Smooth muscle cell (in vitro differentiated cells): ENCODE results near the gene ABHD8. TPM values are rescaled to one million over a fixed set of nuclear protein-coding genes. Genes with fewer than 3 reads are reported as not detected.

Experiments
- DNase-seq: peaks from one replicate; lab custom pipeline; 2025; ENCODE audit not compliant: unreplicated experiment; lab: John Stamatoyannopoulos, UW
- H2AFZ ChIP-seq: fragments of 200-600 bp; sonication (generic); 2 replicates; pipeline ENCODE4 v1.6.0; 2016; ENCODE audit warnings: antibody characterized with exemption, low read depth, mild to moderate bottlenecking
- H3F3A ChIP-seq: fragments of 200-600 bp; sonication (generic); 2 replicates; pipeline ENCODE4 v1.6.0; 2017; ENCODE audit warnings: antibody characterized with exemption, low read depth
- H3K27ac ChIP-seq: fragments of 200-600 bp; sonication (generic); 2 replicates; pipeline ENCODE4 v1.5.1; 2016; ENCODE audit warnings: low read depth, mild to moderate bottlenecking
- H3K27me3 ChIP-seq: fragments of 200-600 bp; sonication (generic); 2 replicates; pipeline ENCODE4 v1.6.1; 2016; ENCODE audit warnings: low read depth, mild to moderate bottlenecking
- H3K36me3 ChIP-seq: fragments of 200-600 bp; sonication (generic); 2 replicates; pipeline ENCODE4 v1.5.1; 2016; ENCODE audit warnings: low read depth
- H3K4me1 ChIP-seq: fragments of 200-600 bp; sonication (generic); 2 replicates; pipeline ENCODE4 v1.5.1; 2016; ENCODE audit warnings: low read depth
- H3K4me2 ChIP-seq: fragments of 200-600 bp; sonication (generic); 2 replicates; pipeline ENCODE4 v1.6.0; 2016; ENCODE audit warnings: mild to moderate bottlenecking
- H3K4me3 ChIP-seq: fragments of 200-600 bp; sonication (generic); 2 replicates; pipeline ENCODE4 v1.5.1; 2016; ENCODE audit warnings: mild to moderate bottlenecking
- H3K79me2 ChIP-seq: fragments of 200-600 bp; sonication (generic); 2 replicates; pipeline ENCODE4 v1.6.0; 2016; ENCODE audit warnings: low read depth, mild to moderate bottlenecking
- H3K9ac ChIP-seq: fragments of 200-600 bp; sonication (generic); 2 replicates; pipeline ENCODE4 v1.6.0; 2016; ENCODE audit warnings: low read depth
- H3K9me3 ChIP-seq: fragments of 200-600 bp; sonication (generic); replicated peaks from 2 replicates; pipeline ENCODE4 v1.5.1; 2016; ENCODE audit warnings: low read depth
- H4K20me1 ChIP-seq: fragments of 200-600 bp; sonication (generic); 2 replicates; pipeline ENCODE4 v1.6.0; 2016; ENCODE audit warnings: low read depth
- CTCF ChIP-seq: fragments of 200-600 bp; sonication (generic); IDR thresholded peaks from 2 replicates; pipeline ENCODE4 v1.5.1; 2017; ENCODE audit warnings: borderline replicate concordance, mild to moderate bottlenecking, antibody characterized with exemption; ENCODE audit not compliant: insufficient read depth, poor library complexity, severe bottlenecking
- WGBS: methylation state at CpG from one replicate; pipeline ENCODE4 v1.1.7; 2016; ENCODE audit warnings: low lambda C conversion rate; 5-methylcytosine and 5-hydroxymethylcytosine counted together
- polyA plus RNA-seq: library from polyadenylated mRNA; unstranded; fragments of >200 nt; fragmentation: Nextera tagmentation; extraction: Ambion mirVana; gene quantifications from 2 replicates; pipeline ENCODE4 v1.2.1, GENCODE V29; 2016
- total RNA-seq: library from RNA; depleted of rRNA; stranded (reverse); fragments of >200 nt; gene quantifications from 2 replicates; pipeline ENCODE4 v1.2.3, GENCODE V29; 2014

ABHD8 gene
- total and polyA plus RNA-seq, 2 experiments from 2014 or later, result 9.2 to 15.1 TPM

- Histone ChIP-seq H3K9me3 (no peaks in the 10 kb centered on the region), H3K4me1 (peaks cover 4% of the 10 kb centered on the region), H3K9ac (no peak overlapping the region), H3F3A (no peaks in the 10 kb centered on the region), H3K4me2 (peak overlapping the region; percentile 23), H3K4me3 (no peak overlapping the region), H2AFZ (no peak overlapping the region), H3K27ac (peak overlapping the region; percentile 51), H4K20me1 (no peaks in the 10 kb centered on the region), H3K36me3 (no peaks in the 10 kb centered on the region), H3K79me2 (peaks cover 6% of the 10 kb centered on the region), H3K27me3 (no peaks in the 10 kb centered on the region)
- 89% methylated on average over 12 of the region's 12 CpGs for WGBS
- DNase-seq, result no peak
- TF ChIP-seq CTCF, result no peak
Observed at GRCh38 chr19:17266589-17266974, 36.6 kb downstream of the ABHD8 start.

- Histone ChIP-seq H3F3A (no peaks in the 10 kb centered on the region), H3K36me3 (no peaks in the 10 kb centered on the region), H3K4me2 (no peak overlapping the region), H4K20me1 (no peaks in the 10 kb centered on the region), H2AFZ (no peak overlapping the region), H3K9me3 (no peaks in the 10 kb centered on the region), H3K27ac (peak overlapping the region; percentile 51), H3K4me1 (peaks cover 4% of the 10 kb centered on the region), H3K27me3 (no peaks in the 10 kb centered on the region), H3K79me2 (peaks cover 6% of the 10 kb centered on the region), H3K9ac (no peak overlapping the region), H3K4me3 (no peak overlapping the region)
- 82% methylated on average over 7 of the region's 7 CpGs for WGBS
- no peak for DNase-seq
- TF ChIP-seq CTCF, result no peak
Observed at GRCh38 chr19:17266026-17266425, 37.2 kb downstream of the ABHD8 start.

DNA sequence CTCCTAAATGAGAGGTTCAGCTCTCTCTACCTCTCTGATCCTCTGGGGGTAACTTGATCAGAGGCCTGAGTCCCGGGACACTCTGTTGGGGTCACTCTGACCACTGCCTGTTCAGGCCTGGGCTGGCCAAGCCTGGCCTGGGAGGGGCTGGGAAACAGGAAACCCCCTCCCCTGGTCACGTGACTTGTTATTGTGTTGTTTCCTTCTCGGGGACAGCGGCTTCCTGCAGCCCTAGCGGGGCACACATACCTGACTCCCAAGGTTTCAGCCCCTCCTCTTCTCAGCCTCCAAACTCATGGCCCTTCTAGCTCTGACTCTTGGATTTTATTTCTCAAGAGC is 38.6 kb downstream of the ABHD8 start, which contains the start of gene USHBP1:
Gene USHBP1, minus strand, starts transcription at position 105 of the 339 bp plus-strand sequence. CDS start 446 bp downstream, outside the sequence.
- TF ChIP-seq CTCF, result no peak
- WGBS, result 63% methylated on average over 5 of the region's 5 CpGs
- no peaks in the 10 kb centered on the region for H3K27me3 ChIP-seq
- no peaks in the 10 kb centered on the region for H3K36me3 ChIP-seq
- no peak within 1 kb of the TSS for H3K27ac ChIP-seq
- H3K79me2 ChIP-seq, result peaks cover 6% of the 10 kb centered on the region
- peaks cover 4% of the 10 kb centered on the region for H3K4me1 ChIP-seq
- DNase-seq, result no peak
- H2AFZ ChIP-seq, result no peak within 1 kb of the TSS
- no peaks in the 10 kb centered on the region for H3F3A ChIP-seq
- no peaks in the 10 kb centered on the region for H4K20me1 ChIP-seq
- H3K9ac ChIP-seq, result no peak within 1 kb of the TSS
- no peaks in the 10 kb centered on the region for H3K9me3 ChIP-seq
- H3K4me3 ChIP-seq, result no peak within 1 kb of the TSS
- no peak within 1 kb of the TSS for H3K4me2 ChIP-seq
